Activated naive CD4-positive, alpha-beta T cell treated with anti-CD3 and anti-CD28 coated beads, Interleukin-2, amount 10 ng/mL, durations not matched to agents 7 days and 5 days (primary cell): Measurements from ENCODE around the gene AMIGO2.
"Not testable (repeated sequence)": the region's sequence is repeated elsewhere in the genome, so short reads cannot be mapped to it uniquely, and the experiment has no call there.

Source experiments
- CTCF ChIA-PET: fragments of 350-600 bp; sonication (Branson Sonifier 250); formaldehyde crosslinking; loops from one replicate; lab custom pipeline; 2021; ENCODE audit warnings: antibody characterized with exemption; lab: Charles Lee
- DNase-seq: peaks from one replicate; pipeline ENCODE4 v3.0.0-alpha.2; 2020
- H3K27ac Mint-ChIP-seq: one replicate; pipeline ENCODE4 v1.8.0; 2021; ENCODE audit warnings: mild to moderate bottlenecking, moderate library complexity, mixed read lengths
- H3K27me3 Mint-ChIP-seq: one replicate; pipeline ENCODE4 v1.8.0; 2021; ENCODE audit warnings: mild to moderate bottlenecking, mixed read lengths
- H3K36me3 Mint-ChIP-seq: one replicate; pipeline ENCODE4 v1.8.0; 2021; ENCODE audit warnings: mixed read lengths
- H3K4me1 Mint-ChIP-seq: one replicate; pipeline ENCODE4 v1.8.0; 2021; ENCODE audit warnings: mixed read lengths
- H3K4me3 Mint-ChIP-seq: one replicate; pipeline ENCODE4 v1.8.0; 2021; ENCODE audit warnings: mild to moderate bottlenecking, moderate library complexity, mixed read lengths
- H3K9me3 Mint-ChIP-seq: one replicate; pipeline ENCODE4 v1.8.0; 2021; ENCODE audit warnings: mixed read lengths

The AMIGO2 gene

DNA sequence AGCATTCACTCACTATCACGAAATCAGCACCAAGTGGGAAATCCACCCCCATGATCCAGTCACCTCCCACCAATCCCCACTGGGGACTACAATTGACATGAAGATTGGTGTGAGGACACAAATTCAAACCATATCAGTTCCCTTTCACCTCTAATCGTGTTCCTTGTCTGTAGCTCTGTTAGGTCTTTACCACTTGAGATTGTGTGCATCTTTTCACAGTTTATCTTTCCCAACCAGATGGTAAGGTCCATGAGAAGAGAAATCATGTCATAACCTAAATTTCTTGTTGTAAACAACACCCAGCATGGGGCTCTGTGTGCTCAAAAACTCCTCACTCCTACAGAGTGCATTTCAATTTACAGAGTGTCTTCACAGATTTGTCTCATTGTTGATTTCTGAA is 27.5 kb downstream of the AMIGO2 start:
- CTCF ChIA-PET: interaction anchor here (0.9 to 1.2 kb wide), 3 partner anchors 17 to 132 kb away, joined by 3 to 4 read pairs (median 3); no protein-coding TSS in a partner anchor
- peaks cover 13% of the 10 kb centered on the region for H3K9me3 Mint-ChIP-seq
- no peaks in the 10 kb centered on the region for H3K27me3 Mint-ChIP-seq

GRCh38 chr12:47051291-47051690 is 28.5 kb downstream of the AMIGO2 start:
- not testable (repeated sequence) for DNase-seq, H3K9me3 Mint-ChIP-seq, H3K36me3 Mint-ChIP-seq, H3K27ac Mint-ChIP-seq, H3K4me3 Mint-ChIP-seq, H3K27me3 Mint-ChIP-seq, H3K4me1 Mint-ChIP-seq
- CTCF ChIA-PET: interaction anchor here (0.7 kb wide), 1 partner anchor 27 kb away, joined by 3 read pairs; no protein-coding TSS in a partner anchor

More for the DNA sequence above, 27.5 kb downstream of the AMIGO2 start:
- DNase-seq: no peak
- Mint-ChIP-seq H3K27ac (no peak overlapping the region), H3K4me3 (no peak overlapping the region), H3K4me1 (no peaks in the 10 kb centered on the region), H3K36me3 (peaks cover 1% of the 10 kb centered on the region)

- peaks cover 3% of the 10 kb centered on the region for H3K27me3 Mint-ChIP-seq
- peaks cover 8% of the 10 kb centered on the region for H3K9me3 Mint-ChIP-seq
- CTCF ChIA-PET: no interaction called here
- peaks cover 1% of the 10 kb centered on the region for H3K36me3 Mint-ChIP-seq
- DNase-seq: no peak
- H3K4me3 Mint-ChIP-seq: no peak overlapping the region
- no peak overlapping the region for H3K27ac Mint-ChIP-seq
- H3K4me1 Mint-ChIP-seq: no peaks in the 10 kb centered on the region
Observed at GRCh38 chr12:47048541-47048940, 31.2 kb downstream of the AMIGO2 start.

DNA sequence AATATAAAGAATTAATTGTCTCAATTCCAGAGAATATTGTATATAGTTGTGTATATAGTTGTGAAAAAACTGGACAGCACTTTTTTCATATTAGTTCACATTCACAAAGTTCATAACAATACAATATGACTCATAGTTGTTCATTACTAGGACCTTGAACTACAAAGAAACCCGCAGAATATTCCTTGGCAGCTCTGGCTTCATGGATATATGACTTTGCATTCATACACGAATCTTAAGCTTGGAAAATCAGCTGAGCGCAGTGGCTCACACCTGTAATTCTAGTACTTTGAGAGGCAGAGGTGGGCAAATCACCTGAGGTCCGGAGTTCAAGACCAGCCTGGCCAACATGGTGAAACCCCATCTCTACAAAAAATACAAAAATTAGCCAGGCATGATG is 38.4 kb downstream of the AMIGO2 start:
- Mint-ChIP-seq H3K9me3 (no peaks in the 10 kb centered on the region), H3K4me1 (no peaks in the 10 kb centered on the region), H3K36me3 (no peaks in the 10 kb centered on the region), H3K4me3 (no peak overlapping the region), H3K27me3 (peaks cover 8% of the 10 kb centered on the region), H3K27ac (no peak overlapping the region)
- CTCF ChIA-PET: interaction anchor here (1.6 to 1.7 kb wide), 2 partner anchors 10 to 30 kb away, joined by 5 read pairs; no protein-coding TSS in a partner anchor
- DNase-seq: no peak

DNA sequence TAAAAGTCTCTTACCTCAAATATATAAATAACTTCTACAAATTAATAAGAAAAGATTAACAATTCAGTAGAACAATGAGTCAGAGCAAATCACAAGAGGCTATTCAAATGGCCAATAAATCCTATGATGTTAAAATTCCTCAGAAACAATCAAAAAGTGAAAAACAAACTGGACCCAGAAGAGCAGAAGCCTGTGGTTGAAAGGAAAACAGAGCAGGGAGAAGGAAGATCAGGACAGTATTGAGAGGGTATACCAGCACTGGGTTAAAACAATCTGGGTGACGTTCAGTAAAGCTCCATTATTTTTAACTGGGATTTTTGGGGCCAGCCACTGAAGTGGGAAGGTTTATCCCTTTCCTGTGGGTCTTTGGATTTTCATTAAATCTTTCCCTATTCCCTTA is 40.0 kb downstream of the AMIGO2 start:
- Mint-ChIP-seq H3K27ac (no peak overlapping the region), H3K27me3 (peaks cover 8% of the 10 kb centered on the region), H3K4me3 (no peak overlapping the region), H3K36me3 (no peaks in the 10 kb centered on the region), H3K9me3 (no peaks in the 10 kb centered on the region), H3K4me1 (no peaks in the 10 kb centered on the region)
- no peak for DNase-seq
- CTCF ChIA-PET: interaction anchor here (1.1 kb wide), 1 partner anchor 358 kb away, joined by 4 read pairs; no protein-coding TSS in a partner anchor

DNA sequence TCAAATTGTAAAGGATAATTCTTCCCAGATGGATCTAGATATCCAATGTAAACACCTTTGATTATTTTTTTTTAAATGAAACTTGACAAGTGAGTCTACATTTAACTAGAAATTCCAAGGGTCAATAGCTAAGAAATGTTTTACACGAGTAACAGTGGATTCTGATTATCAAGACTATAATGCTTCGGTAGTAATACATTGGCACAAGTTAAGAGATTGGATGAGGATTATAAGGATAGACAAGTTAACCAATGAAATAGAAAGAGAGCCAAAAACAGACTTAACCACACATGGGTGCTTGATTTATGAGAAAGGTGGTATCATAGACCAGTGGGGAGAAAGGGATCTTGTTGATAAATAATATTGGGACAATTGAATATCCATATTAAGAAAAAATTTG is 40.7 kb downstream of the AMIGO2 start:
- no peaks in the 10 kb centered on the region for H3K9me3 Mint-ChIP-seq
- CTCF ChIA-PET: no interaction called here
- no peak overlapping the region for H3K4me3 Mint-ChIP-seq
- no peak for DNase-seq
- peaks cover 5% of the 10 kb centered on the region for H3K4me1 Mint-ChIP-seq
- H3K36me3 Mint-ChIP-seq: no peaks in the 10 kb centered on the region
- H3K27ac Mint-ChIP-seq: no peak overlapping the region
- peaks cover 8% of the 10 kb centered on the region for H3K27me3 Mint-ChIP-seq

GRCh38 chr12:47038270-47038748 is 41.5 kb downstream of the AMIGO2 start:
- no peaks in the 10 kb centered on the region for H3K36me3 Mint-ChIP-seq
- no peak overlapping the region for H3K27ac Mint-ChIP-seq
- no peak for DNase-seq
- H3K27me3 Mint-ChIP-seq: peaks cover 4% of the 10 kb centered on the region
- H3K4me3 Mint-ChIP-seq: no peak overlapping the region
- peaks cover 8% of the 10 kb centered on the region for H3K4me1 Mint-ChIP-seq
- no peaks in the 10 kb centered on the region for H3K9me3 Mint-ChIP-seq
- CTCF ChIA-PET: interaction anchor here (0.6 to 2.1 kb wide), 2 partner anchors 359 to 663 kb away, joined by 3 to 8 read pairs; no protein-coding TSS in a partner anchor

GRCh38 chr12:47035484-47035883 is 44.3 kb downstream of the AMIGO2 start:
- Mint-ChIP-seq H3K4me3 (no peak overlapping the region), H3K27me3 (no peaks in the 10 kb centered on the region), H3K36me3 (no peaks in the 10 kb centered on the region), H3K27ac (no peak overlapping the region), H3K9me3 (no peaks in the 10 kb centered on the region), H3K4me1 (peaks cover 16% of the 10 kb centered on the region)
- CTCF ChIA-PET: interaction anchor here (0.8 kb wide), 1 partner anchor 158 kb away, joined by 3 read pairs; no protein-coding TSS in a partner anchor
- DNase-seq: no peak

DNA sequence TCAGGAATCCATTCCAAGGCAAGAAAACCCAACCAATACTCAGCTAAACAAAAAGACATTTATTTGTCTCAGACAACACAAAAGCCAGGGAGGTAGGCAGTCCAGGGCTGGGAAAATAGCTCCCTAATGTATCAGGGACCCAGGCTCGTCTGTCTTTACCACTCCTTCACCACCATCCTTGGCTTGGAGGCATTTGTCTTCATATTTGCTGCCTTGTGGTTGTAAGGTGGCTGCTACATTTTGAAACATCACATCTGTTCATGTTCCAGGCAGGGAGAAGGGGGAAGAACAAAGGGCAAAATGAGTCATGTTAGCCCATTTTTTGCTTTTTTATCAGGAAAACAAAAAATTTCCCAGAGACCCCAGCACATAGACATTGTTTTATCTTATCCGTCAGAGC is 45.1 kb downstream of the AMIGO2 start:
- CTCF ChIA-PET: interaction anchor here (0.6 to 4.0 kb wide), 6 partner anchors 13 to 602 kb away, joined by 3 to 68 read pairs (median 24); no protein-coding TSS in a partner anchor
- Mint-ChIP-seq H3K4me1 (peaks cover 19% of the 10 kb centered on the region), H3K27ac (no peak overlapping the region), H3K4me3 (no peak overlapping the region), H3K9me3 (no peaks in the 10 kb centered on the region), H3K27me3 (no peaks in the 10 kb centered on the region), H3K36me3 (no peaks in the 10 kb centered on the region)
- no peak for DNase-seq

GRCh38 chr12:47033789-47034555 is 45.8 kb downstream of the AMIGO2 start:
- H3K27ac Mint-ChIP-seq: no peak overlapping the region
- no peak overlapping the region for H3K4me3 Mint-ChIP-seq
- peaks cover 19% of the 10 kb centered on the region for H3K4me1 Mint-ChIP-seq
- H3K9me3 Mint-ChIP-seq: no peaks in the 10 kb centered on the region
- CTCF ChIA-PET: interaction anchor here (0.6 to 4.0 kb wide), 11 partner anchors 13 to 708 kb away, joined by 3 to 68 read pairs (median 12); no protein-coding TSS in a partner anchor
- no peaks in the 10 kb centered on the region for H3K27me3 Mint-ChIP-seq
- DNase-seq: no peak
- H3K36me3 Mint-ChIP-seq: no peaks in the 10 kb centered on the region

GRCh38 chr12:47033081-47033480 is 46.7 kb downstream of the AMIGO2 start:
- H3K27ac Mint-ChIP-seq: no peak overlapping the region
- no peaks in the 10 kb centered on the region for H3K36me3 Mint-ChIP-seq

GRCh38 chr12:47032644-47033043 is 47.1 kb downstream of the AMIGO2 start:
- Mint-ChIP-seq H3K36me3 (no peaks in the 10 kb centered on the region), H3K4me3 (no peak overlapping the region), H3K27ac (no peak overlapping the region), H3K9me3 (no peaks in the 10 kb centered on the region), H3K4me1 (peaks cover 19% of the 10 kb centered on the region), H3K27me3 (no peaks in the 10 kb centered on the region)
- peak; percentile 22 for DNase-seq
- CTCF ChIA-PET: interaction anchor here (0.6 to 4.0 kb wide), 29 partner anchors 10 to 709 kb away, joined by 3 to 68 read pairs (median 5); no protein-coding TSS in a partner anchor

More at GRCh38 chr12:47033081-47033480, 46.7 kb downstream of the AMIGO2 start:
- H3K27me3 Mint-ChIP-seq: no peaks in the 10 kb centered on the region
- DNase-seq: no peak
- CTCF ChIA-PET: interaction anchor here (0.7 to 4.0 kb wide), 24 partner anchors 10 to 709 kb away, joined by 3 to 68 read pairs (median 5); no protein-coding TSS in a partner anchor
- peaks cover 19% of the 10 kb centered on the region for H3K4me1 Mint-ChIP-seq
- no peak overlapping the region for H3K4me3 Mint-ChIP-seq
- no peaks in the 10 kb centered on the region for H3K9me3 Mint-ChIP-seq

- H3K27me3 Mint-ChIP-seq: peaks cover 7% of the 10 kb centered on the region
- no peaks in the 10 kb centered on the region for H3K36me3 Mint-ChIP-seq
- CTCF ChIA-PET: interaction anchor here (0.9 to 1.1 kb wide), 2 partner anchors 8 to 368 kb away, joined by 3 read pairs; no protein-coding TSS in a partner anchor
- H3K9me3 Mint-ChIP-seq: no peaks in the 10 kb centered on the region
- H3K4me3 Mint-ChIP-seq: no peak overlapping the region
- H3K27ac Mint-ChIP-seq: no peak overlapping the region
- peaks cover 19% of the 10 kb centered on the region for H3K4me1 Mint-ChIP-seq
- no peak for DNase-seq
Observed at GRCh38 chr12:47029903-47030302, 49.9 kb downstream of the AMIGO2 start.

- Mint-ChIP-seq H3K27me3 (peaks cover 7% of the 10 kb centered on the region), H3K9me3 (no peaks in the 10 kb centered on the region), H3K4me1 (peaks cover 14% of the 10 kb centered on the region), H3K4me3 (no peak overlapping the region), H3K36me3 (no peaks in the 10 kb centered on the region), H3K27ac (no peak overlapping the region)
- DNase-seq: no peak
- CTCF ChIA-PET: interaction anchor here (0.9 to 1.1 kb wide), 2 partner anchors 8 to 368 kb away, joined by 3 read pairs; no protein-coding TSS in a partner anchor
Observed at GRCh38 chr12:47028981-47029708, 50.6 kb downstream of the AMIGO2 start.
